Esophagus muscularis mucosa (tissue), 4 donors: ENCODE results near the gene IRGQ. TPM values are rescaled to one million over a fixed set of nuclear protein-coding genes. Genes with fewer than 3 reads are reported as not detected.

Experiments
- DNase-seq: peaks from one replicate; pipeline ENCODE4 v3.0.0-alpha.2; 2017; ENCODE audit errors: extremely low spot score
- H3K27ac ChIP-seq, 4 donors: fragments of 200-600 bp; sonication (generic); replicated peaks in 1 of 4; 1 replicate in 3 of 4; 2 replicates in 1 of 4; pipeline ENCODE4 v1.5.1; 2016 to 2019; ENCODE audit warnings: mild to moderate bottlenecking in 1 of 4
- H3K27me3 ChIP-seq, 4 donors: fragments of 200-600 bp; sonication (generic); one replicate each; pipeline versions ENCODE4 v1.5.1 to v1.6.0; 2016 to 2019
- H3K36me3 ChIP-seq, 4 donors: fragments of 200-600 bp; sonication (generic); one replicate each; pipeline ENCODE4 v1.5.1; 2016 to 2019
- H3K4me1 ChIP-seq, 4 donors: fragments of 200-600 bp; sonication (generic); one replicate each; pipeline ENCODE4 v1.5.1; 2016 to 2019
- H3K4me3 ChIP-seq, 4 donors: fragments of 200-600 bp; sonication (generic); 1 replicate in 2 of 4; 2 replicates in 2 of 4; pipeline ENCODE4 v1.5.1; 2016 to 2019; ENCODE audit warnings: mild to moderate bottlenecking in 4 of 4, moderate library complexity in 1 of 4
- H3K9me3 ChIP-seq, 4 donors: fragments of 200-600 bp; sonication (generic); 1 replicate in 3 of 4; 2 replicates in 1 of 4; pipeline ENCODE4 v1.5.1; 2016 to 2019
- EP300 ChIP-seq: sonication (generic); formaldehyde crosslinking; IDR thresholded peaks from one replicate; pipeline ENCODE4 v1.6.1; 2017; ENCODE audit warnings: antibody characterized with exemption
- POLR2A ChIP-seq: fragments of 450-650 bp; IDR thresholded peaks from one replicate; pipeline ENCODE4 v1.6.1; 2017; ENCODE audit warnings: antibody characterized with exemption, moderate library complexity, mild to moderate bottlenecking, low read depth
- POLR2AphosphoS5 ChIP-seq, 2 donors: sonication (generic); formaldehyde crosslinking; IDR thresholded peaks; one replicate each; pipeline ENCODE4 v1.6.1; 2017; ENCODE audit warnings: antibody characterized with exemption in 2 of 2
- WGBS: methylation state at CpG from one replicate; pipeline ENCODE4 v1.1.5; 2018; 5-methylcytosine and 5-hydroxymethylcytosine counted together
- intact Hi-C: fragments of 100-400 bp; cut with DNase I; formaldehyde crosslinking; loops from one replicate; pipeline ENCODE4 v1.15.1; 2023
- total RNA-seq, 4 donors: library from RNA; depleted of rRNA; stranded (reverse); fragments of >200 nt; gene quantifications; one replicate each; pipeline versions ENCODE4 v1.1.0 to v1.2.1, GENCODE V29; 2016
- TF ChIP-seq, protein P1 (sequence below), 3 experiments: fragments of 200-600 bp in 2 of 3; fragments of 450-650 bp in 1 of 3; sonication (generic) in 2 of 3; IDR thresholded peaks; one replicate each; pipeline ENCODE4 v1.5.1; 2017 to 2019; ENCODE audit warnings: antibody characterized with exemption in 3 of 3, mild to moderate bottlenecking in 2 of 3, moderate library complexity in 1 of 3

IRGQ gene
- total RNA-seq, 4 donors from 2014 or later, result 20.3 to 36.0 (median 28.6) TPM

DNA sequence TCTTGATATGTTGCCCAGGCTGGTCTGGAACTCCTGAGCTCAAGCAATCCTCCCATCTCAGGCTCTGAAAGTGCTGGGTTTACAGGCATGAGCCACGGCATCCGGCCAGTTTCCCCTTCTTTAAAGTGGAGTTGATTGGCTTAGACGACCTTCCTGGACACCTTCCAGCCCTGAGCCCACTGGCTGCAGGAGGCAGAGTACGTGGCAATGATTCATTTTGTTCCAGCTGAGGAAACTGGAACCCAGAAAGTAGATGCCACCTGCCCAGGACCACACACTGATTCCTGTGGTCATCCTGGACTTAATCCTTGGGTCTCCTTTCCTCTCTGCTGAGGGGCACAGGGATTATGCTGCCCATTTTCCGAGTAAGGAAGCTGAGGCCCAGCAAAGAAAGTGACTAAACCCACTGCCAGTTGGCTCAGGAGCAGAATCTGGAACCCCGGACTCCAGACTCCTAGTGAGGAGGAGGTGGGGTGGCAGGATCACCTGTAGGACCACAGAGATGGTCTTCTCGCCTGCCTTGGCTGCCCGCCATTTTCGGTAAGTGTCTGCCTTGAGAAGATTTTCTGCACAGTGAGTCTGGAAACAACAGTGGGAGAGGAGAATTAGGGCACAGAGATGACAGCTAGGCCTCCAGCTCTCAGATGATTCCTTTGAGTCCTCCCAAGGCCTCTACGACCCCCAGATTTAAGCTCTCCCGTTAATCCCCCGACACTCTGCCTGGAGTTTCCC lies 21.3 kb downstream of the IRGQ start:
- no peaks in the 10 kb centered on the region for H3K9me3 ChIP-seq
- TF ChIP-seq POLR2AphosphoS5 (IDR thresholded peaks at IDR 0.05) (no peak), POLR2A (no peak), EP300 (no peak)
- TF ChIP-seq, protein P1, sequence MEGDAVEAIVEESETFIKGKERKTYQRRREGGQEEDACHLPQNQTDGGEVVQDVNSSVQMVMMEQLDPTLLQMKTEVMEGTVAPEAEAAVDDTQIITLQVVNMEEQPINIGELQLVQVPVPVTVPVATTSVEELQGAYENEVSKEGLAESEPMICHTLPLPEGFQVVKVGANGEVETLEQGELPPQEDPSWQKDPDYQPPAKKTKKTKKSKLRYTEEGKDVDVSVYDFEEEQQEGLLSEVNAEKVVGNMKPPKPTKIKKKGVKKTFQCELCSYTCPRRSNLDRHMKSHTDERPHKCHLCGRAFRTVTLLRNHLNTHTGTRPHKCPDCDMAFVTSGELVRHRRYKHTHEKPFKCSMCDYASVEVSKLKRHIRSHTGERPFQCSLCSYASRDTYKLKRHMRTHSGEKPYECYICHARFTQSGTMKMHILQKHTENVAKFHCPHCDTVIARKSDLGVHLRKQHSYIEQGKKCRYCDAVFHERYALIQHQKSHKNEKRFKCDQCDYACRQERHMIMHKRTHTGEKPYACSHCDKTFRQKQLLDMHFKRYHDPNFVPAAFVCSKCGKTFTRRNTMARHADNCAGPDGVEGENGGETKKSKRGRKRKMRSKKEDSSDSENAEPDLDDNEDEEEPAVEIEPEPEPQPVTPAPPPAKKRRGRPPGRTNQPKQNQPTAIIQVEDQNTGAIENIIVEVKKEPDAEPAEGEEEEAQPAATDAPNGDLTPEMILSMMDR (IDR thresholded peaks at IDR 0.05), result no peak
- H3K27ac ChIP-seq, result peak overlapping the region; percentile 82 to 89 (median 87)
- peaks cover 0 to 35% (median 5%) of the 10 kb centered on the region in 4 donors for H3K36me3 ChIP-seq
- intact Hi-C loops, result loop anchor here (5.0 kb wide), 1 partner anchor 37 kb away; no protein-coding TSS in a partner anchor
- peak overlapping the region; percentile 71 to 84 (median 78) for H3K4me3 ChIP-seq
- 30% methylated on average over 12 of the region's 12 CpGs for WGBS
- no peak for DNase-seq
- no peaks in the 10 kb centered on the region for H3K27me3 ChIP-seq
- H3K4me1 ChIP-seq, result peaks cover 13 to 29% (median 25%) of the 10 kb centered on the region in 4 donors

DNA sequence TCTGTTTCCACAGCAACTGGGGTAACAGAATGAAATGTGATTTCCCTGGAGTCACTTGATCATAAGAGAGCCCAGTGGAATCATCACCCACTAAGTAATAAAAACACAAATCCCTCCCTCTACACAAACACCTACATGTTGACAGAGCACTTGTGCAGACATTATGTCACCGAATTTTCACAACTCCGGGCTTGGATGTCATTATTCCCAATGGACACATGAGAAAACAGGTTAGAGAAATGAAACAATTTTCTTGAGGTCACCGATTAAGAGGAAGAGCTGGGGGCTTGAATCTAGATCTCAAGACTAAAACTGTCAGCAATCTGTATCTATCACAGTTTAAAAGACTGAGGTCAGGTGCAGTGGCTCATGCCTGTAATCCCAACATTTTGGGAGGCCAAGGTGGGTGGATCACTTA lies 23.8 kb downstream of the IRGQ start:
- H3K4me1 ChIP-seq, result peaks cover 13 to 29% (median 23%) of the 10 kb centered on the region in 4 donors
- no peak for TF ChIP-seq POLR2A
- TF ChIP-seq, protein P1 (IDR thresholded peaks at IDR 0.05), result no peak
- TF ChIP-seq EP300, result no peak
- TF ChIP-seq POLR2AphosphoS5 (IDR thresholded peaks at IDR 0.05), result no peak
- no peak for DNase-seq
- H3K9me3 ChIP-seq, result no peaks in the 10 kb centered on the region
- WGBS, result 90% methylated on average over 3 of the region's 3 CpGs
- peaks cover 0 to 45% (median 5%) of the 10 kb centered on the region in 4 donors for H3K36me3 ChIP-seq
- no peak overlapping the region for H3K4me3 ChIP-seq
- intact Hi-C loops, result no loop called here
- no peak overlapping the region for H3K27ac ChIP-seq
- no peaks in the 10 kb centered on the region for H3K27me3 ChIP-seq

DNA sequence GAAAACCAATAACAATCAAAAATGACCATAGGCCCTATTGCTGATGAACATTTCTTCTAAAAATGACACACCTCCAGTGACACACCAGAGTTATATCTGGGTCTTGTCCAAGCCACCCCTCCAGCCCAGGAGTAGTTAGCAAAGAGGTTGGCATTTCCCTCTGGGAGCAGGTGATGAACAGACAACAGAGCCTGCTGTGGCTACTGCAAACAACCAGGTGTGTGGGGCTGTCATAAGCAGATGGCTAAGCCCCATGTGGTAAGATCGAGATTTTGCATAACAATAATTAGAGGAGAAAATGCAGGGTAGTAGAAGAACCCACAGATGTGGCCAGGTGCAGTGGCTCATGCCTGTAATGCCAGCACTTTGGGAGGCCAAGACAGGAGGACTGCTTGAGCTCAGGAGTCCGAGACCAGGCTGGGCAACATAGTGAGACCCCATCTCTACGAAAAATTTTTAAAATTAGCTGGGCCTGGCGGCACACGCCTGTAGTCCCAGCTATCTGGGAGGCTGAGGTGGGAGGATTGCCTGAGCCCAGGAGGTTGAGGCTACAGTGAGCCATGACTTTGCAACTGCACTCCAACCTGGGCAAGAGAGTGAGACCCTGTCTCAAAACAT lies 25.7 kb downstream of the IRGQ start:
- no peak overlapping the region for H3K4me3 ChIP-seq
- TF ChIP-seq POLR2AphosphoS5 (IDR thresholded peaks at IDR 0.05), result no peak
- no peak for TF ChIP-seq POLR2A
- TF ChIP-seq, protein P1 (IDR thresholded peaks at IDR 0.05), result no peak
- peaks cover 0 to 45% (median 5%) of the 10 kb centered on the region in 4 donors for H3K36me3 ChIP-seq
- intact Hi-C loops, result no loop called here
- H3K27ac ChIP-seq, result no peak overlapping the region
- DNase-seq, result no peak
- 86% methylated on average over 5 of the region's 5 CpGs for WGBS
- H3K4me1 ChIP-seq, result peaks cover 9 to 24% (median 16%) of the 10 kb centered on the region in 4 donors
- no peaks in the 10 kb centered on the region for H3K27me3 ChIP-seq
- H3K9me3 ChIP-seq, result no peaks in the 10 kb centered on the region

GRCh38 chr19:43569657-43570056 lies 26.3 kb downstream of the IRGQ start:
- no peak overlapping the region for H3K27ac ChIP-seq
- H3K4me1 ChIP-seq, result peaks cover 6 to 22% (median 13%) of the 10 kb centered on the region in 4 donors
- no peaks in the 10 kb centered on the region for H3K27me3 ChIP-seq
- peaks cover 0 to 45% (median 5%) of the 10 kb centered on the region in 4 donors for H3K36me3 ChIP-seq
- no peak overlapping the region for H3K4me3 ChIP-seq
- intact Hi-C loops, result no loop called here
- H3K9me3 ChIP-seq, result no peaks in the 10 kb centered on the region
- 90% methylated on average over 5 of the region's 5 CpGs for WGBS
- DNase-seq, result no peak
- no peak for TF ChIP-seq POLR2AphosphoS5 (IDR thresholded peaks at IDR 0.05)
- TF ChIP-seq, protein P1 (IDR thresholded peaks at IDR 0.05), result no peak
- TF ChIP-seq EP300, result no peak
- no peak for TF ChIP-seq POLR2A
